Mononuclear cell (primary cell): ENCODE data around the gene NTM. TPM values are rescaled to one million over a fixed set of nuclear protein-coding genes. Genes with fewer than 3 reads are reported as not detected.
"Not testable (repeated sequence)": the region's sequence is repeated elsewhere in the genome, so short reads cannot be mapped to it uniquely, and the experiment has no call there.

ENCODE experiments used
- H3K27me3 ChIP-seq: 2 replicates; pipeline ENCODE4 v1.6.0; 2011; ENCODE audit warnings: low read length, control low read depth; ENCODE audit not compliant: insufficient read depth
- H3K4me1 ChIP-seq: 2 replicates; pipeline ENCODE4 v1.5.1; 2011; ENCODE audit warnings: mild to moderate bottlenecking, low read length, control low read depth; ENCODE audit not compliant: insufficient read depth
- H3K4me3 ChIP-seq: 2 replicates; pipeline ENCODE4 v1.5.1; 2011; ENCODE audit warnings: mild to moderate bottlenecking, low read length, moderate library complexity
- H3K9me3 ChIP-seq: 2 replicates; pipeline ENCODE4 v1.5.1; 2011; ENCODE audit warnings: low read depth, mild to moderate bottlenecking, control low read depth, low read length
- total RNA-seq: library from RNA; depleted of rRNA; stranded (reverse); fragments of >200 nt; gene quantifications from one replicate; pipeline ENCODE4 v1.2.3, GENCODE V29; 2012

NTM gene
- total RNA-seq, 1 donor: not detected

DNA sequence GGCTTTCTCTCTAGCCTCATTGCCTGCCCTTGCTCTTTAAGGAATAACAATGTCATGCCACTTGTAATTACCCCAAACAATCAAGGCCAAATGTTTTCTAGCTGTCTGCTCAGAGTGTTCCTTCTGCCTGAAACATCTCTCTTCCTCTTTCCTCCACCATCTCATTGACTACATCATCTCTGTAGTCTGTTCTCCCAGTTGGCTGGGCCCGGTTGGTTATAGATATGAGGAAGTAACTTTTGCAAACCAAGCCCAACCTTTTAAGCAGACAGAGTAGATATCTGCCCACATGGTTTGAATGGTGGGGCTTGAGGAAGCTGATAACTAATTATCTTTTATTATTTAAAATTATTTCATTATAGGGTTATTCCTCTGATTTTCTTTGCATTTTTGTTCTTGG is 104.5 kb downstream of the NTM start:
- no peaks in the 10 kb centered on the region for H3K4me1 ChIP-seq
- no peaks in the 10 kb centered on the region for H3K27me3 ChIP-seq
- H3K4me3 ChIP-seq: no peak overlapping the region
- no peaks in the 10 kb centered on the region for H3K9me3 ChIP-seq

DNA sequence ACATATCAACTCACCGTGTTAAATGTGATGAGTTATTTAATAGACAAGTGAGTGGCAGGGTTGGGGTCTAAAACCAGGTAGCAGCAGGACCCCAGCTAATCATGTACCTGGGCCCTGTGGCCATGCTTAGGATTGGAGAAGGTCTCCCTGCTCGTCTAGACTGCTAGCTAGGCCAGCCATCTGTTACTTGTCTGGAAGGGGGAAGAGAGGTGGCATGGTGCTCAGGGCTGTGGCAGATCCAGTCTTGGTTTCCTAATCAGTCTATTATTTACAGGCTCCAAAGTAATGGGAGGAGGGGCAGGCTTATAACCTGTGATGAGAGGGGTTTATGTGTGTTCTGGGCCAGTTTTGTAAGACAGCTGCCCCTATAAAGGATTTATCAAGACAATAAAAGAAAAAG is 105.9 kb downstream of the NTM start:
- Histone ChIP-seq H3K4me3 (no peak overlapping the region), H3K9me3 (no peaks in the 10 kb centered on the region), H3K27me3 (no peaks in the 10 kb centered on the region), H3K4me1 (no peaks in the 10 kb centered on the region)

DNA sequence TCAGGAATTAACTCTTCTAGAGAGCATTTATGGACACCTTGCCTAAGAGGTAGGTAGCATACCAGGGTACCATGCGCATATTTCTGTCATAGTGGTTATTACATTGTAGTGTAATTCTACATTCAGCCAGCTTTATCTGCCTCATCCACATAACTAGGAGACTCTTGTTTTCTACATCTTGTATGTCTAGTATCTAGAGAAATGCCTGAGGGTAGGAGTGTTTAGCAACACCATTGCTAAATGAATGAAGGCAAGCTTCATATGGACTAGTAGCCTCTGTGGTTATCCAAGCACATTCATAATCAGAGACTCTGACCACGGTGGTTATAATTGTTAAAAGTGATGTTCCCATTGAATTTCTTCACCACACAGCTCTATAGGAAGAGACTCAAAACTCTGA is 107.9 kb downstream of the NTM start:
- Histone ChIP-seq H3K4me1 (no peaks in the 10 kb centered on the region), H3K27me3 (no peaks in the 10 kb centered on the region), H3K9me3 (no peaks in the 10 kb centered on the region), H3K4me3 (no peak overlapping the region)

DNA sequence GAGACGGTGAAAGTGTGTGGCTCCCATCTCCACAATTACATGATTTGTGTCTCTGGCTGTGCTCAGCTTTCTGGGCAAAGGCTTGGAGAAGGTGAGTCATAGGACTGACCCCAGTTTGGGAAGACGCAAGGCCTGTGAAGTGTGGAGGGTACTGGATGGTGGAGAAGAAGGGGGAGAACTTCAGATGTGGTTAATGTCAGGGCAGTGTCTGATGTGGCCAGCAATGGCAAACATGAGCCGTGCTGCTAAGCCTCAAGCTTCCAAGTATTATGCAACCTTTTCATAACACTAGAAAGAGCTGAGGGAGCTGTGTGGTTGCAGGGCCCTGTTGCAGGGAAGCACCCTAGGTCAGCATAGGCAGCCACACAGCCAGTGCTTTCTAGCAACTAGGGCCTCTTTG is 110.9 kb downstream of the NTM start:
- Histone ChIP-seq H3K4me3 (no peak overlapping the region), H3K9me3 (no peaks in the 10 kb centered on the region), H3K27me3 (no peaks in the 10 kb centered on the region), H3K4me1 (no peaks in the 10 kb centered on the region)

DNA sequence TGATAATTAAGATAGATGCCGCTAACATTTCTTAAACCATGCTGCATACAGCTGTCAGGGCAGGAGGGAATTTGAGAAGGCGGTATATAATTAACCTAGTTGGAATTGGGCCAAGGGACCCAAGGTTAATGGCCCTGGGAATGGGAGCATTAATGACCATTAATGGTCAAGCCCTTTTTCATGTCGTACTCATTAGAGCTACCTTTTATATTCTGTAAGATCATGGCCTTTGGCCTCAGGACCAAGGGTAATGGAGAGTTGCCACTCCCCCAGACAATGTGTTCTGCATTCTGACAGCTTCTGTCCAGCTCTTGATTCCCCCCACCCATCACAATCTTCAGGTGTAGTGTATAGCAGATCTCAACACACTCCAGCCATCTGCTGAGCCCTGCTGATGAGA is 111.6 kb downstream of the NTM start:
- no peak overlapping the region for H3K4me3 ChIP-seq
- H3K27me3 ChIP-seq: no peaks in the 10 kb centered on the region
- no peaks in the 10 kb centered on the region for H3K4me1 ChIP-seq
- H3K9me3 ChIP-seq: no peaks in the 10 kb centered on the region

DNA sequence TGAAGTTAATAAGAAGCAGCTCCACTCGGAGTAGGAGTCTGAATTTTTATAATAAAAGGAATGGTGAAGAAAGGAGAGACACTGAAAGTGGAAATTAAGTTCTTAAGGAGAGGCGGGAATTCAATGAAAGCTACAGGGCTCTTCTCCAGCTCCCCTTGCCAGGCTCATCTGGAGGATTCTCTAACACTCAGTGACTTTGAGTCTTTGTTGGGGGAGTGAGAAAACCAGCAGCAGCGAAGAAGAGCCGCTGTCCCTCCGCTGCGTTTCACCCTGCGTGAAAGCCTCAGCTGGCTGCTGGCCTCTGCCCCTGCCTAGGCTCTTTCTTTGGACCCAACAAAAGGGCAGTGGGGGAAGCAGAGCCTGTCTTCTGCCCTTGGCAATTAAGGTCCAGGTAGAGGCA is 113.0 kb downstream of the NTM start:
- Histone ChIP-seq H3K4me3 (no peak overlapping the region), H3K9me3 (no peaks in the 10 kb centered on the region), H3K27me3 (no peaks in the 10 kb centered on the region), H3K4me1 (no peaks in the 10 kb centered on the region)

DNA sequence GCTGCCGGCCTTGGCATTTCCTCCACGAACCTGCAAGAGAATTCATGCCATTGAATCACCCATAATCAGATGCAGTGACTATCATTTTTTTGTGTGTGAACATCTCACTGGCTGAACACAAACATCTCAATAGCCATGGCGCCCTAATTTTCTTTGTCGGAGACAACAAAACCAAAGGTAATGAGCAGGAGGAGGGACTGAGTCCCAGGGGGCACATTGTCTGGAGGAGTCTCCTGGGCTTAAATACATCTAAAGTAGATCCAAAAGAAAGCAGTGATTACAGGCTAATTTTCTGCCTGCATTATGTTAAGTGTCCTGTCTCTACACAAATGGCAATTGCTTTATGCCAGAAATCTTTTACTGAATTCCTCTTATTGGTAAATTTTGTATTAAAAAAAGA is 113.5 kb downstream of the NTM start:
- no peaks in the 10 kb centered on the region for H3K9me3 ChIP-seq
- no peak overlapping the region for H3K4me3 ChIP-seq
- no peaks in the 10 kb centered on the region for H3K4me1 ChIP-seq
- H3K27me3 ChIP-seq: no peaks in the 10 kb centered on the region

DNA sequence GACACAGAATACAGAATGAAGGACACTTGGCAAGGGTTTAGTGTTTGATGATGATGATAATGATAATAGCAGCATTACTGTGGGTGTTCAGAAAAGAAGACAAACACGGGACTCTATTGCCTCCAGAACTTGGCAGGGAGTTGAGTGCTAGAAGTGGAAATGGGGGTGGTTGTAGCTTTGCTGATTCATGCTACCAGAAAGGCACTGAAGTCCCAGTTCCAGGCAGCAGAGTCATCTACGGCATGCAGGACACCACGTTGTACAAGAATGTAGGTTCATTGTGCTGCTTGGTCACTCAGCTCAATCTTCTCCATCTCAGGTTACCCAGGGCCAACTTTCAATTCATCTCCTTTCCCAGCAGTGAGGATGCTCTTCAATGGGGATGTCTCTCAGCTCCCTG is 115.7 kb downstream of the NTM start:
- no peaks in the 10 kb centered on the region for H3K27me3 ChIP-seq
- no peaks in the 10 kb centered on the region for H3K9me3 ChIP-seq
- no peaks in the 10 kb centered on the region for H3K4me1 ChIP-seq
- H3K4me3 ChIP-seq: no peak overlapping the region

DNA sequence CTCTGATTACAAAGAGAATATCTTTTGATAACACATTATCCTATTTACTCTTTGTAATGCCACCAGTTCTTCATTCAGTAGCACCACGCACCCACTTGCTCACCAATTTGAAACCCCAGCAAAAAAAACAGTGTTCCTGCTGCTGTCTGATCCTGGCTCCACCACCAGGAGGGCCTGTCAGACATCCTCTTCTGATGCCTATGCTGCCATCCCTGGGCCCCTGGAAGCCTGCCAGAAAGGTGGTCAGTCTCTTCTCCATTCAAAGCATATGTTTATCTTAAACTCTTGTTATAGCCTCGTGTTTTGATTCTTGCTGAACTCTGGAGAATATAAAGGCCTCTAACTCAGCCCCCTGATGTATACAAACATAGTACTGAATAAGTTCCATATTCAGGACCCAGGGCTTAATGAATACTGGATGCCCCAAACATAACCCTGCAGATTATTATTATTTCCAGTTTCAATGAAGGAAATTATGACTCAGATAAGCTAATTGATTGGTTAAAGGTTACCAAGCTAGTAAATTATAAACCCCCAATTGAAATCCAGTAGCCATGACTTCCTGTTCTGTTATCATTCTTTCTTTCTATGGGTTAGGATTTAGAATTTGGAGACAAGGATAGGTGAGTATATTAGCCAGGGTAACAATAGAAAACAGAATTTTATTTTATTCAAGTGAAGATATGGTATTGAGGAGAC is 116.7 kb downstream of the NTM start:
- Histone ChIP-seq H3K4me1 (no peaks in the 10 kb centered on the region), H3K27me3 (no peaks in the 10 kb centered on the region), H3K9me3 (no peaks in the 10 kb centered on the region), H3K4me3 (no peak overlapping the region)

DNA sequence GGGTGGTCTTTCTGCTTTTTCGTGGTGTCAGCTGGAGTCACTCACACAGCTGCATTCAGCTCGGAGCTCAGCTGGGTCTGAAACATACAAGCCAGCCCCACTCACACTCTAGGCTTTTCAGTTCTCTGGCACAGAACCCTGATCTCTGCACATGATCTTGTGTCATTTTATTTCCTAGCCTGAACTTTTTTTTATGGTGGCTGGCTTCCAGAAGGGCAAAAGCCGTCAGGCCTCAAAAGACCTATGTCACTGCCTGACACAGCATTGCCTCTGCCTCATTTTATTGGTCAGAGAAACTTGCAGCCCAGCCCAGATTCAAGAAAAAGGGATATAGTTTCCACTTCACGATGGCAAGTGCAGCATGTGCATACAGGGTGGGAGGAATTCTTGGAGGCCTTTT is 117.8 kb downstream of the NTM start:
- H3K4me1 ChIP-seq: no peaks in the 10 kb centered on the region
- H3K9me3 ChIP-seq: no peaks in the 10 kb centered on the region
- no peak overlapping the region for H3K4me3 ChIP-seq
- H3K27me3 ChIP-seq: no peaks in the 10 kb centered on the region

DNA sequence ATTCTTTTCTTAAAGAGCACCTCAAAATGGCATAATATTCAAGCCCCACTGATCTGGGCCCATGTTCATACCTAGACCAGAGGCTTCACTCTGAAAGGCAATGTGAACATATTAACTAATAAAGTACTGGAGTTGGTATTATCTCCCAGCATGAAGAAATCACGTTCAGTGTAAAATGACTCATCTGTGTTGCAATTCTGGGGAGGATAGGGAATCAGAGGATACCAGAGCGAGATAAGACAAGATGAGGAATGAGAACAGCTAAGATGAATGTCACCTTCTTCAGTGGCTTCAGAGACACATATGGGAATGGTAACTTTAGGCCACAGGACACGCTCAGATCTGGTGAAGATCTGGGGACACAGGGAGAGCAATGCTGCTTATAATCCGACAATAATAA is 121.1 kb downstream of the NTM start:
- no peak overlapping the region for H3K4me3 ChIP-seq
- H3K4me1 ChIP-seq: no peaks in the 10 kb centered on the region

DNA sequence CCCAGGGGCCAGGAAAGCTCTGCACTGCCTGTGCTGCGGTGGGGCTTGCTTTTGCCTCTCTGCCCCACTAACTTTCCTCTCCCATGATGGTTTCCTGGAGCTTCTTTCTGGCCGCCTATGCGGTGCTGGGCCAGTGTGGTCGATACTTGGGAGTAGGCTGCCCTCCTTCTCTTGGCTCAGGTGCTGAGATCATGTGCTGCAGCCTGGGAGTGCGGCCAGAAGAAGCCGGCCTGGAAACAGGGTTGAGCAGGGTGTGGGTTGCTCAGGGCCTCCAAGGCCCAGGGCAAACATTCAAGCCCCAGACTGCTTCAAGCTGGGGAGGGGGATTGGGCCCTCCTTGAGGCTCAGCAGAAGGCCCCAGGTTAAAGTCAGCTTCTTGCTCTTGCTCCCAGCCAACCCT is 125.0 kb downstream of the NTM start:
- Histone ChIP-seq H3K9me3 (no peaks in the 10 kb centered on the region), H3K27me3 (no peaks in the 10 kb centered on the region)

More for the DNA sequence above, 121.1 kb downstream of the NTM start:
- no peaks in the 10 kb centered on the region for H3K9me3 ChIP-seq
- H3K27me3 ChIP-seq: no peaks in the 10 kb centered on the region

DNA sequence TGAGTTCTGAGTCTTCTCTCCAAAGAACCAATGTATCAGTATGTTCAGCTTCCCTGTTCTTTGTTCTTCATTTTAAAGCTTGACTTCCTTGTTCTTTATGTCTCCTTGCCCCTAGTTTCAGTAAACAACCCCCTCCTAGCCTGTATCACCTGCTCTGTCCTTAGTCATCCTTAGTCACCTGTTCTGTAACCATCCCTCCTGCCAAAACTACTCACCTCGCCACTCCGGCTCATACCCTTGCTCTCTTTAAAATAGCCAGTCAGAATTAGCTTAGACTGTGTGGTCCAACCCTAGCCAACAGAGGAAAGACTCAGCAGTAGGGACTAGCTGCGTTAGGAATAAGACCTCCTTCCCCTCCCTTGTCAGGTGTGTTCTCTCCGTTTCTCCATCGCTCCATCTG is 127.3 kb downstream of the NTM start:
- not testable (repeated sequence) for H3K27me3 ChIP-seq, H3K4me1 ChIP-seq, H3K9me3 ChIP-seq, H3K4me3 ChIP-seq

More for the DNA sequence above, 125.0 kb downstream of the NTM start:
- Histone ChIP-seq H3K4me1 (no peaks in the 10 kb centered on the region), H3K4me3 (no peak overlapping the region)

DNA sequence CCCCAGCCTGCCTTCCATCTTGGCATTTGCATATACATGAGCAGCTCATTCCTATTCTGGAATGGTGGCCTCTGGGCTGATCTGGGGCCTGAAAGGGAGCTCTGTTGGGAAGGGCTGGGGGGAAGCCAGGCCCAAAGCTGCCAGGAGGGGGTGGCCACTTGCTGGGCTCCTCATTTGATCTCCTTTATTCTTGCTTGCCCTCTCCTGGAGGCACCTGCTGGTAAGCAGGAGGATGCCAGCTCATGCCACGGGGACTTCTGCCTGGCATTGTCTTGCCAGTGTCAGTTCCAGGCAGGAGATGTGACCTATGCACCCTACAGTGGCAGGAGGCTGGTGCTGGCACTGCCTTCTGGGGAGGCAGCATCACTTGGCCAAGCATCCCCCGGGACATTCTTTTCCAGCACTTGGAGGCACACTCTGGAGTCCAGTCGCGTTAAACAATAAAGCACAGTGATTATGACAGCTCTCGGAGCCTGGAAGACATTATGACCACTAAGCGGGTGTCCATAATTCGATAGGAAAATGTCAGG is 128.3 kb downstream of the NTM start:
- H3K9me3 ChIP-seq: no peaks in the 10 kb centered on the region
- H3K27me3 ChIP-seq: no peaks in the 10 kb centered on the region
- H3K4me3 ChIP-seq: no peak overlapping the region
- no peaks in the 10 kb centered on the region for H3K4me1 ChIP-seq

DNA sequence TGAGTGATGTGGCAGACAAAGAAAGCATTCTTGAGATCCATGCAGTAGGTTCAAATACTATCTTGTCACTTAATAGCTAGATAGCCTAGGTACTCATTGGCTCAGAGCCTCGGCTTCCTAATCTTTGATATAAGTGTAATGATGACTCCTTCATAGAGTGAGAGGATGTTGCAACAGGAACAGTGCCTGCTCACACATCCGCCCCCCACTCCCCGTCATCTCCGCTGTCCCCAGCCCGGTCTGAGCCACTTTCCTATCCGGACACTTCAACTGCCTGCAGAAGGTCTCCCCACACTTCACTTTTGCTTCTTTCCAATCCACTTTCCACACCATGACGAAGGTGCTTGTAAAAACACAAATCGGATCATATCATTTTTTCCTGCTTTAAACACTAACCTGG is 128.8 kb downstream of the NTM start:
- no peaks in the 10 kb centered on the region for H3K4me1 ChIP-seq
- H3K4me3 ChIP-seq: no peak overlapping the region
- H3K27me3 ChIP-seq: no peaks in the 10 kb centered on the region
- H3K9me3 ChIP-seq: no peaks in the 10 kb centered on the region

DNA sequence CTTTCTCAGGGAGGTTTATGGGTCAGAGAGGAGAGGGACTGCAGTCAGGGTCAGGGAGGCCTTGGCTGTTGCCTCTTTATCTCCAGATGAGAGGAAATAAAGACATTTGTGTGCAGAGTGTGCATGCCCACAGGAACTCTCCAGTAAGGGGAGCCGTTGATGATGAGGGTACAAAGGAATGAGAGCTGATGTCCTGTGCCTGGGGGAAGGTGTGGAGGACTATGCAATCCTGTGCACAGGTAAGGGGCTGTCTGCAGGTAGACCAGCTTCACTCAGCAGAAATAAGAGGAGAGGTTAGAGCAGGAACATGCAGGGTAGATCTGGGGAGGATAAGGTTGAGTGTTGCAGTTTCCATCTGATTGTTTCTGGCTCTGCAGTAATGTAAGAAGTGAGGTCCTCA is 132.6 kb downstream of the NTM start:
- H3K4me3 ChIP-seq: no peak overlapping the region
- no peaks in the 10 kb centered on the region for H3K4me1 ChIP-seq
- H3K27me3 ChIP-seq: no peaks in the 10 kb centered on the region
- no peaks in the 10 kb centered on the region for H3K9me3 ChIP-seq
